Right lobe of liver (tissue), 6 donors: ENCODE measurements around the gene NR3C2. TPM values are rescaled to one million over a fixed set of nuclear protein-coding genes. Genes with fewer than 3 reads are reported as not detected.

Source experiments
- ATAC-seq, 4 donors: fragments of 200-7000 bp; cut with Tn5 transposase; one replicate each; pipeline ENCODE4 v1.9.1; 2020; ENCODE audit warnings: mild to moderate bottlenecking in 4 of 4, moderate library complexity in 4 of 4
- DNase-seq, 3 donors: peaks; one replicate each; pipeline ENCODE4 v3.0.0-alpha.2; 2020
- H3K27ac ChIP-seq, 3 donors: fragments of 200-600 bp; one replicate each; pipeline ENCODE4 v1.8.0; 2022
- H3K27me3 ChIP-seq, 2 donors: fragments of 200-600 bp; one replicate each; pipeline ENCODE4 v1.8.0; 2022
- H3K36me3 ChIP-seq, 4 donors: fragments of 200-600 bp; sonication (generic) in 1 of 4; one replicate each; pipeline versions ENCODE4 v1.5.1 to v1.8.0; 2017 to 2022; ENCODE audit warnings: control low read depth in 1 of 4
- H3K4me1 ChIP-seq, 4 donors: fragments of 200-600 bp; sonication (generic) in 1 of 4; one replicate each; pipeline versions ENCODE4 v1.5.1 to v1.8.0; 2017 to 2022; ENCODE audit warnings: control low read depth in 1 of 4
- H3K4me3 ChIP-seq, 3 donors: fragments of 200-600 bp; one replicate each; pipeline ENCODE4 v1.8.0; 2022
- H3K9me3 ChIP-seq, 4 donors: fragments of 200-600 bp; sonication (generic) in 1 of 4; one replicate each; pipeline versions ENCODE4 v1.5.1 to v1.8.0; 2017 to 2022; ENCODE audit warnings: control low read depth in 1 of 4
- CTCF ChIP-seq, 4 donors: fragments of 200-600 bp in 3 of 4; fragments of 450-650 bp in 1 of 4; IDR thresholded peaks; one replicate each; pipeline versions ENCODE4 v1.5.1 to v1.8.0; 2016 to 2022; ENCODE audit warnings: antibody characterized with exemption in 4 of 4, mild to moderate bottlenecking in 2 of 4
- POLR2A ChIP-seq: fragments of 450-650 bp; IDR thresholded peaks from one replicate; pipeline ENCODE4 v1.6.1; 2017; ENCODE audit warnings: antibody characterized with exemption, mild to moderate bottlenecking
- WGBS: methylation state at CpG from one replicate; pipeline ENCODE4 v1.1.6; 2018; ENCODE audit warnings: low coverage, low lambda C conversion rate; ENCODE audit not compliant: insufficient coverage; ENCODE audit errors: missing lambda C conversion rate; 5-methylcytosine and 5-hydroxymethylcytosine counted together
- intact Hi-C, 2 donors: fragments of 100-400 bp; cut with DNase I; formaldehyde crosslinking; loops; one replicate each; pipeline versions ENCODE4 v1.11.2 to v1.14.1; 2022
- total RNA-seq, 6 experiments: library from RNA; depleted of rRNA in 2 of 6; stranded (reverse); fragments of >200 nt in 2 of 6; fragmentation: NEBNext Ultra II Directional in 3 of 6; extraction: Animal tissue kit (Norgen Biotek cat#: 25700) in 3 of 6; gene quantifications; one replicate each; pipeline versions ENCODE4 v1.1.0 to v1.2.4, GENCODE V29; 2016 to 2023
- donor health status: DM: no; HTN: yes; CAD: no.
- donor health status: DM: no; HTN: no; CAD: no.
- donor health status: DM: no; HTN: no; CAD: no.
- donor health status: DM: no; HTN: yes; CAD: no.
- donor health status: DM: no; HTN: yes; CAD: no.

The NR3C2 gene
- total RNA-seq, 6 experiments from 2014 or later: 4.8 to 15.9 (median 8.9) TPM

GRCh38 chr4:148469938-148470337 lies 27.7 kb upstream of the NR3C2 start:
- WGBS: 9% methylated on average over 2 of the region's 2 CpGs
- intact Hi-C loops: loop anchor here in 1 of 2 donors (10.0 kb wide), 1 partner anchor 555 kb away; no protein-coding TSS in a partner anchor
- ATAC-seq: peak; percentile 50 to 71 (median 66)

GRCh38 chr4:148454835-148455234 lies 12.6 kb upstream of the NR3C2 start:
- H3K36me3 ChIP-seq: no peaks in the 10 kb centered on the region
- DNase-seq (no peak), ATAC-seq (no peak)
- no peaks in the 10 kb centered on the region for H3K9me3 ChIP-seq
- no peak overlapping the region for H3K27ac ChIP-seq
- no peaks in the 10 kb centered on the region for H3K4me1 ChIP-seq
- TF ChIP-seq POLR2A (no peak), CTCF (IDR thresholded peaks at IDR 0.05) (no peak)
- no peaks in the 10 kb centered on the region for H3K27me3 ChIP-seq
- intact Hi-C loops: no loop called here
- H3K4me3 ChIP-seq: no peak overlapping the region

More at GRCh38 chr4:148469938-148470337, 27.7 kb upstream of the NR3C2 start:
- DNase-seq: no peak
- Histone ChIP-seq H3K27ac (no peak overlapping the region), H3K4me1 (no peaks in the 10 kb centered on the region), H3K9me3 (no peaks in the 10 kb centered on the region), H3K4me3 (no peak overlapping the region), H3K27me3 (no peaks in the 10 kb centered on the region), H3K36me3 (no peaks in the 10 kb centered on the region)
- peak in 3 of 4 donors; percentile 27 to 41 (median 33) for TF ChIP-seq CTCF (IDR thresholded peaks at IDR 0.05)
- no peak for TF ChIP-seq POLR2A

GRCh38 chr4:148453833-148454232 lies 11.6 kb upstream of the NR3C2 start:
- no peaks in the 10 kb centered on the region for H3K9me3 ChIP-seq
- 76% methylated on average over 4 of the region's 4 CpGs for WGBS
- no peaks in the 10 kb centered on the region for H3K4me1 ChIP-seq
- intact Hi-C loops: no loop called here
- TF ChIP-seq POLR2A: no peak
- no peak for TF ChIP-seq CTCF (IDR thresholded peaks at IDR 0.05)
- ATAC-seq: no peak
- H3K27ac ChIP-seq: no peak overlapping the region
- DNase-seq: no peak
- no peak overlapping the region for H3K4me3 ChIP-seq
- no peaks in the 10 kb centered on the region for H3K36me3 ChIP-seq
- no peaks in the 10 kb centered on the region for H3K27me3 ChIP-seq

- H3K27me3 ChIP-seq: no peaks in the 10 kb centered on the region
- WGBS: 86% methylated on average over 1 of the region's 1 CpG
- ATAC-seq (no peak), DNase-seq (no peak)
- H3K4me1 ChIP-seq: no peaks in the 10 kb centered on the region
- no peaks in the 10 kb centered on the region for H3K36me3 ChIP-seq
- H3K9me3 ChIP-seq: no peaks in the 10 kb centered on the region
- TF ChIP-seq POLR2A: no peak
- TF ChIP-seq CTCF (IDR thresholded peaks at IDR 0.05): no peak
- no peak overlapping the region for H3K27ac ChIP-seq
- intact Hi-C loops: no loop called here
- H3K4me3 ChIP-seq: no peak overlapping the region
Measured at GRCh38 chr4:148452970-148453369, 10.8 kb upstream of the NR3C2 start.

GRCh38 chr4:148449921-148450320 lies 7.7 kb upstream of the NR3C2 start:
- 65% methylated on average over 2 of the region's 2 CpGs for WGBS
- no peak for ATAC-seq
- intact Hi-C loops: no loop called here
- Histone ChIP-seq H3K4me3 (no peak overlapping the region), H3K27ac (no peak overlapping the region), H3K36me3 (no peaks in the 10 kb centered on the region), H3K9me3 (no peaks in the 10 kb centered on the region), H3K4me1 (peaks cover 0 to 5% (median 0%) of the 10 kb centered on the region in 4 donors), H3K27me3 (no peaks in the 10 kb centered on the region)
- no peak for DNase-seq
- TF ChIP-seq POLR2A (no peak), CTCF (IDR thresholded peaks at IDR 0.05) (no peak)
